Activated T-helper 2 cell treated with anti-CD3 and anti-CD28 coated beads, Interferon-gamma antibody, Interleukin-2, Interleukin-4, amounts not matched to agents 10 μg/mL and 5 μg/mL and 100 μg/mL, durations not matched to agents 14 hours and 24 hours and 36 hours (primary cell): ENCODE measurements around the gene CTXN1. TPM values are rescaled to one million over a fixed set of nuclear protein-coding genes. Genes with fewer than 3 reads are reported as not detected.

Experiments
- DNase-seq: peaks from one replicate; pipeline ENCODE4 v3.0.0; 2021; ENCODE audit warnings: low spot score
- H3K27ac Mint-ChIP-seq: one replicate; pipeline ENCODE4 v1.8.0; 2021; ENCODE audit warnings: mixed read lengths
- H3K27me3 Mint-ChIP-seq: one replicate; pipeline ENCODE4 v1.8.0; 2021; ENCODE audit warnings: low read depth, mixed read lengths
- H3K36me3 Mint-ChIP-seq: one replicate; pipeline ENCODE4 v1.8.0; 2021; ENCODE audit warnings: low read depth, mixed read lengths
- H3K4me1 Mint-ChIP-seq: one replicate; pipeline ENCODE4 v1.8.0; 2021; ENCODE audit warnings: low read depth, mixed read lengths
- H3K4me3 Mint-ChIP-seq: one replicate; pipeline ENCODE4 v1.8.0; 2021; ENCODE audit warnings: low read depth, mild to moderate bottlenecking, moderate library complexity, mixed read lengths
- H3K9me3 Mint-ChIP-seq: one replicate; pipeline ENCODE4 v1.8.0; 2021; ENCODE audit warnings: mixed read lengths
- intact Hi-C: fragments of 100-400 bp; cut with micrococcal nuclease; formaldehyde crosslinking; loops from one replicate; pipeline ENCODE4 v1.15.1; 2023
- total RNA-seq: library from RNA; stranded (reverse); gene quantifications from 2 replicates; pipeline ENCODE4 v1.2.3, GENCODE V29; 2022

Gene CTXN1
- 0.50 and 0.53 TPM in 2 replicates for total RNA-seq

DNA sequence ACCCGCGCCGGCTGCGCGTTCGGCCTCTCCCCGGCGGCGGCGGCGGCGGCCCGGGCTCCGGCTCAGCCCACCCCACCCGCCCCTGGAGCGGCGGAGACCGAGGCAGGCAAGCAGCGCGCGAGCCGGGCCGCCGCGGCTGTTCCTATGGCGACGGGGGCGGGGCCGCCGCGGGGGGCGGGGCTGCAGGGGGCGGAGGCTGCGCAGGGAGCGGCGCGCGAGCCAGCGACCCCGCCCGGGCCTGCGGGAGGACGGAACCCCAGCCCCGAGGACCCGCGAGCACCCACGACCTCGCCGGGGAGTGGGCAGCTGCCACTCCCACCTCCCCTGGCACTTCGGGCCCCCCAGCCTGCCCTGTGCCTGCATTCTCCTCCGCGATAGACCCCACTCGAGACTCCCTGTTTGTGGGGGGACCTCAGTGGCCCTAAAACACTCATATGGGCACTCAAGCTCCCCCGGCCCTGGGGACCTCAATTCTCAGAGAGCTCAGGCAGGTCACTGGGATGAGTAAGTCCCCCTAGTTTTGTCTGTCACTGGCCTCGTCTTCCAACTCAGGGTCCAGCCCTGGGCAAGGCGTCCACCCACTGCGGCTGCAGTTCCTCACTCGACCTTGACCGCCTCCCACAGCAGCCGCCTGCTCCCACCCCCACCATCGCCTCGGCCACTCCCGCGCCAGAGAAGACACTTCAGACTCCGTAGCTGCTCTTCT, at the start of gene CTXN1:
CTXN1 (minus strand) TSS at position 115 of the 706 bp plus-strand sequence. CDS start 597 bp downstream, outside the sequence.
- H3K36me3 Mint-ChIP-seq, result peaks cover 24% of the 10 kb centered on the region
- intact Hi-C loops, result no loop called here
- peak within 1 kb of the TSS; percentile 77 for H3K4me3 Mint-ChIP-seq
- H3K27me3 Mint-ChIP-seq, result no peaks in the 10 kb centered on the region
- peaks cover 12% of the 10 kb centered on the region for H3K4me1 Mint-ChIP-seq
- H3K27ac Mint-ChIP-seq, result peak within 1 kb of the TSS; percentile 70
- H3K9me3 Mint-ChIP-seq, result no peaks in the 10 kb centered on the region
- DNase-seq, result peak; percentile 70

GRCh38 chr19:7975037-7975436, 49.1 kb upstream of the CTXN1 start:
- no peak overlapping the region for H3K4me3 Mint-ChIP-seq
- H3K36me3 Mint-ChIP-seq, result peaks cover 41% of the 10 kb centered on the region
- H3K27me3 Mint-ChIP-seq, result no peaks in the 10 kb centered on the region
- no peak for DNase-seq
- intact Hi-C loops, result no loop called here
- no peaks in the 10 kb centered on the region for H3K9me3 Mint-ChIP-seq
- H3K27ac Mint-ChIP-seq, result no peak overlapping the region
- no peaks in the 10 kb centered on the region for H3K4me1 Mint-ChIP-seq

DNA sequence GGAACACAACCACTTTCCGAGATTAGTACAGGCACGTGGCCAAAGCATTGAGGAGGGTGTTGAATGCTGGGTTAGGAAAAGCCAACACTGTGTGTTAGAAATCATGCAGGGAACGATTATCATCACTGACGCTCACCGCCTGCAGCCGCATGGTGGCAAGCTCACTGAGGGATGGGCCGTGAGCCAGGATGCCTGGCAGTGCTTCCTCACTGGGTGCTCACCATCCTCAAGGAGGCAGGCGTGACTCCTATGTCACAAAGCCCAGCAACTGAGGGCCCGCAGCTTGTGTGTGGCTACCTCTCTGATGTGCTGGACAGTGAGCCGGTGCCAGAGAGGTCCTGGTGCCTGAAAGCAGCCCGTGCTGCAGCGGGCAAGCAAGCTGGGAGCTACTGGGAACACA, 47.9 kb upstream of the CTXN1 start:
- intact Hi-C loops, result no loop called here
- no peaks in the 10 kb centered on the region for H3K27me3 Mint-ChIP-seq
- no peaks in the 10 kb centered on the region for H3K4me1 Mint-ChIP-seq
- DNase-seq, result no peak
- no peak overlapping the region for H3K27ac Mint-ChIP-seq
- no peaks in the 10 kb centered on the region for H3K9me3 Mint-ChIP-seq
- no peak overlapping the region for H3K4me3 Mint-ChIP-seq
- peaks cover 41% of the 10 kb centered on the region for H3K36me3 Mint-ChIP-seq

DNA sequence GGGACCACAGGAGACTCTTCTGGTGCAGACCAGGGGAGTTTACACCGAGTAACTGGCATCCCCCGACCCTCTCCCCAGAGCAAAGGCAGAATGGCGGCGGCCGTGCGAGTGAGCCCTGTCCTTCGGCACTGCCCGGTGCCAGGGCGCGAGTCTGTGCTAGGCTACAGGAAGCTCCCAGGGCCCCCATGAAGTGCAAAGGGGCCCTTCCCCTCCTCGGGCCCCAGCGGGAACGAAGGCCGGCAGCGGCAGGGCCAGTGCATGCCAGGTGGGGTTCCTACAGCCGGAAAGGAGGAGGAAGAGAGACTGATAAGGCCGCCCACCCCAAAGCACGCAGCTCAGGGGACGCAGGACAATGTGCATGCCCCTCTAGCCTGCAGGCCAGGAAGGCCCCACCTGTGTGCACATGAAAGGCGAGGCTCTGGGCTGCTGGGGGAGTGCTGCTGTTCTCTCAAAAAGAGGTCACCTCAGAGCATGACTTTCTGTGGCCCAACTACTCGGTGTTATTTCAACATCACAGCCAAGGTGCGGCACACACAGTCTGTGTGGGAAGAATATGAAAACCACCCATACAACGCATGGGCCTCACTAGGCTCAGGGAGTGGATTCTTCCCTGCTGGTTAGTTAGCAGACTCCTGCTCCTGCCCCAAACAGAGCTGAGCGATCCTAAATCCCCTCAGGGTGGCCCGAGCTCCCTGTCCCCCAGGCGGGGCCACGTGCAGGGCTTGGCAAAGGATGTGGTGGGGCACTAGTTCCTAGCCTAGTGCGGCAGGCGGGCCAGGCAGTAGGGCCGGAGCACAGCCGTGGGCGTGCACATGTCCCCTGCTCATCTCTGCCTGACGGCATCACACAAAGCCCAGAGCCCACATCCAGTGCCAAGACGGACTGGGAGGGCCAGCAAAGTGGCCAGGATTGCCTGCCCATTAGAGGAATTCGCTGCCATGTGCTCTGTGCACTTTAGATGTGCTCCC, 45.9 kb upstream of the CTXN1 start:
- no peak for DNase-seq
- Mint-ChIP-seq H3K27me3 (no peaks in the 10 kb centered on the region), H3K27ac (no peak overlapping the region), H3K4me3 (no peak overlapping the region), H3K9me3 (no peaks in the 10 kb centered on the region), H3K4me1 (no peaks in the 10 kb centered on the region), H3K36me3 (peaks cover 47% of the 10 kb centered on the region)
- intact Hi-C loops, result no loop called here

DNA sequence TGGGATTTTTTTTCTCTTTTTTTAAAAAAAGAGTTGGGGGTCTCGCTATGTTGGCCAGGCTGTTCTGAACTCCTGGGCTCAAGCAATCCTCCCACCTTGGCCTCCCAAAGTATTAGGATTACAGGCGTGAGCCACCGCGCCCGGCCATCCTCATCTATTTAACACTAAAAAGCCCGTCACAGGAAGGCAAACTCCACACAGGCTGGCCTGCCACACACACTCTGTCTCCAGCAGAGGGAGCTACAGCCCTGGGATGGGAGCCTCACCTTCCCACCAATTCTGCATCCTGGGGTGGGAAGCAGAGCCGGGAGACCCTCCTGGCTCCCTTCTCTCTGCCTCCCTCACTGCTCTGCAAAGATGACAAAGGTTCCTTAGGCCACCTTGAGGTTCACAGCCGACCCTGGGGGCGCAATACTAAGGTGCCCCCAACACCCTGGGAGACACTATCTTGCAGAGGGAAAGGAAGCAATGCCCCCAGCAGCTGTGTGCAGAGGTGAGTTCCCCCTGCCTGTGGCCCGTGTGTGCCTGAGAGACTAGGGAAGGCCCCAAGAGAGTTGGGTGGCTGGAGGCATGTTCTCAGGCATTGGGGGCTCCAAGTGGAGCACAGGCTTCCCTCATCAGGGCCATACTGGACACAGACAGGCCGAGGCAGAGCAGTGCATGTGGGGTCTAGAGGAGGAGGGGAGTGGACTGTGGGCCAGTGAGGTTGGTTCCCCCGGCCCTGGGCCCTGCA, 44.9 kb upstream of the CTXN1 start:
- no peak overlapping the region for H3K27ac Mint-ChIP-seq
- DNase-seq, result no peak
- no peaks in the 10 kb centered on the region for H3K27me3 Mint-ChIP-seq
- no peaks in the 10 kb centered on the region for H3K4me1 Mint-ChIP-seq
- intact Hi-C loops, result no loop called here
- H3K9me3 Mint-ChIP-seq, result no peaks in the 10 kb centered on the region
- no peak overlapping the region for H3K4me3 Mint-ChIP-seq
- peaks cover 53% of the 10 kb centered on the region for H3K36me3 Mint-ChIP-seq

- intact Hi-C loops, result no loop called here
These were observed 43.6 kb upstream of the CTXN1 start for GRCh38 chr19:7969555-7969939.

DNA sequence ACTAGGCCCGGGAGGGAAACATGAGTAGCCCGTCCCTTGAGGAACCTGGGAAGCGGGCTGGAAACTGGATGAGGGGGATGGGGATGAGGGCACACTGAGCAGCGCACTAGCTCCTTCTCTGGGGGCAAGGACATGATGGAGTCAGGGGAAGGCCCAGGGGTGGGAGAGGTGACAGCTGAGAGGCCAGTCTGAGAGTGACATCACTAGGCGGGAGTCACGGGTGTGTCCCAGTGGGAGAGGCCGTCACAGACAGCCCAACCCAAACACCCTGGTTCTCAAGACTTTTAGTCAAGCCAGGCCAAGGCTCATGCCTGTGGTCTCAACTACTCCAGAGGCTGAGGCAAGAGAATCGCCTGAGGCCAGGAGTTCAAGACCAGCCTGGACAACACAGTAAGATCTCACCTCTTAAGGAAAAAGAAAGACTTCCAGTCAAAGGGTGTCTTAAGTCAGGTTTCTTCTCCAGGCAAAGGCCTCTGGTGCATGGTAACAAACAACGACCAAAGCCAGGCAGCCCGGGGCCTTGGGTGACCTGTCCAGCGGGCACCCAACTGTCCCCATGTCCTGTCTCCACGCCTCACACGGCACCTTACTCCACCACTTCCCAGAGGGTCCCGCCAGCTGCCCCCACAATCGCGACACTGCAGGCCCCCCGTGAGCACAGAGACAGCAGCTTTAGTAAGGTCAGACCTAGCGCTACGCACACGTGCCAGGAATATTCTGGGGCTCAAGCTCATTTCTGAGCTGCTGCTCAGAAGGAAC, 43.0 kb upstream of the CTXN1 start:
- Mint-ChIP-seq H3K9me3 (no peaks in the 10 kb centered on the region), H3K36me3 (peaks cover 54% of the 10 kb centered on the region), H3K27ac (no peak overlapping the region), H3K4me1 (no peaks in the 10 kb centered on the region), H3K4me3 (no peak overlapping the region), H3K27me3 (no peaks in the 10 kb centered on the region)
- intact Hi-C loops, result no loop called here
- DNase-seq, result no peak

More at GRCh38 chr19:7969555-7969939, 43.6 kb upstream of the CTXN1 start:
- no peak overlapping the region for H3K27ac Mint-ChIP-seq
- H3K36me3 Mint-ChIP-seq, result peaks cover 57% of the 10 kb centered on the region
- H3K27me3 Mint-ChIP-seq, result no peaks in the 10 kb centered on the region
- H3K4me1 Mint-ChIP-seq, result no peaks in the 10 kb centered on the region
- no peak overlapping the region for H3K4me3 Mint-ChIP-seq
- no peaks in the 10 kb centered on the region for H3K9me3 Mint-ChIP-seq
- no peak for DNase-seq

GRCh38 chr19:7968008-7968795, 42.3 kb upstream of the CTXN1 start:
- H3K9me3 Mint-ChIP-seq, result no peaks in the 10 kb centered on the region
- H3K36me3 Mint-ChIP-seq, result peaks cover 51% of the 10 kb centered on the region
- no peak for DNase-seq

GRCh38 chr19:7965921-7966665, 40.2 kb upstream of the CTXN1 start:
- DNase-seq, result no peak
- Mint-ChIP-seq H3K36me3 (peaks cover 57% of the 10 kb centered on the region), H3K27me3 (no peaks in the 10 kb centered on the region), H3K9me3 (no peaks in the 10 kb centered on the region), H3K4me1 (no peaks in the 10 kb centered on the region), H3K4me3 (no peak overlapping the region), H3K27ac (no peak overlapping the region)
- intact Hi-C loops, result no loop called here

More at GRCh38 chr19:7968008-7968795, 42.3 kb upstream of the CTXN1 start:
- Mint-ChIP-seq H3K27ac (no peak overlapping the region), H3K4me3 (no peak overlapping the region), H3K27me3 (no peaks in the 10 kb centered on the region), H3K4me1 (no peaks in the 10 kb centered on the region)
- intact Hi-C loops, result no loop called here

DNA sequence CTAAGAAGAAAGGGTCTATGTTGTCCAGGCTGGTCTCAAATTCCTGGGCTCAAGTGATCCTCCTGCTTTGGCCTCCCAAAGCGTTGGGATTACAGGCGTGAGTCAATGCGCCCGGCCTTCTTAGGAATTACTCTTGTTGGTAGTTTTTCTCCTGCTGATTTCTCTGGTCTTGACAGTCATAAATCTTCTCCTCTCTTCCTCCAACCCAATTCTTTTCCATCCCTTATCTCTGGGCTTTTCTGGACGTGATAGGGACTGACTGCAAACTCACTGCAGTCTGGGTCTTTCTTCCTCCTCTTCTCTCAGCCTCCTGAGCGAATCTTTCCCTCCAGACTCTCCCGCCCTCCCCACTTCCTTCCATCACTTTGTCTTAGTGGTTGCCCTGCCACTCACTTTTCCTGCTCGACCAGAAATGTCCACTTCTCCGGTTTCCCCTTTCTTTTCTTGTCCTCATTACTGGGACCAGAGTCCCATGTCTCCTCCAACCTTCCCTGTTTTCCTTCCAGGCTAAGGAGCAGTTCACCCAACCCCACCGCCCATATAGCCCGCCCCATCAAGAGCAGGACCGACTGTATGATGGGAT, 39.4 kb upstream of the CTXN1 start:
- no peaks in the 10 kb centered on the region for H3K27me3 Mint-ChIP-seq
- no peaks in the 10 kb centered on the region for H3K4me1 Mint-ChIP-seq
- no peak overlapping the region for H3K27ac Mint-ChIP-seq
- intact Hi-C loops, result no loop called here
- no peak for DNase-seq
- peaks cover 50% of the 10 kb centered on the region for H3K36me3 Mint-ChIP-seq
- no peaks in the 10 kb centered on the region for H3K9me3 Mint-ChIP-seq
- no peak overlapping the region for H3K4me3 Mint-ChIP-seq

DNA sequence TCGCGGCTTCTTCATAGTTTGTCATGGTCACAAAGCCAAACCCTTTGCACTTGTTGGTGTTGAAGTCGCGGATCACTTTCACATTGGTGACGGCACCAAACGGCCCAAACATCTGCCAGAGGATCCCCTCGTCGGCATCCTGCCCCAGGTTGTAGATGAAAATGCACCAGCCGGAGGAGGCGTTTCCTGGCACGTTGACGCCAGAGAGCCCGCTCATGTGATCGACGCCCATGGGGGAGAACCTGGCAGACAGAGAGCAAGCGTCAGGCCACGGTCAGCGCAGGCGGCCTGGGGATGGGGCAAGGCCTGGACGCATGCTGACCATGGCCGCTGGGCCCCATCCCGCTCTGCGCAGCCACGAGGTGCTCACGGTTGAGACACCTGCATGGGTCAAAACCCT, 37.6 kb upstream of the CTXN1 start:
- Mint-ChIP-seq H3K27ac (no peak overlapping the region), H3K27me3 (no peaks in the 10 kb centered on the region), H3K9me3 (no peaks in the 10 kb centered on the region), H3K4me1 (no peaks in the 10 kb centered on the region), H3K4me3 (no peak overlapping the region), H3K36me3 (peaks cover 42% of the 10 kb centered on the region)
- intact Hi-C loops, result no loop called here
- DNase-seq, result no peak
